Activated T-cell treated with anti-CD3 and anti-CD28 coated beads for 1 hour (primary cell): ENCODE results near the gene AQP1.

Source experiments
- DNase-seq: peaks from one replicate; pipeline ENCODE4 v3.0.0-alpha.2; 2020; ENCODE audit warnings: low read depth

AQP1 gene

DNA sequence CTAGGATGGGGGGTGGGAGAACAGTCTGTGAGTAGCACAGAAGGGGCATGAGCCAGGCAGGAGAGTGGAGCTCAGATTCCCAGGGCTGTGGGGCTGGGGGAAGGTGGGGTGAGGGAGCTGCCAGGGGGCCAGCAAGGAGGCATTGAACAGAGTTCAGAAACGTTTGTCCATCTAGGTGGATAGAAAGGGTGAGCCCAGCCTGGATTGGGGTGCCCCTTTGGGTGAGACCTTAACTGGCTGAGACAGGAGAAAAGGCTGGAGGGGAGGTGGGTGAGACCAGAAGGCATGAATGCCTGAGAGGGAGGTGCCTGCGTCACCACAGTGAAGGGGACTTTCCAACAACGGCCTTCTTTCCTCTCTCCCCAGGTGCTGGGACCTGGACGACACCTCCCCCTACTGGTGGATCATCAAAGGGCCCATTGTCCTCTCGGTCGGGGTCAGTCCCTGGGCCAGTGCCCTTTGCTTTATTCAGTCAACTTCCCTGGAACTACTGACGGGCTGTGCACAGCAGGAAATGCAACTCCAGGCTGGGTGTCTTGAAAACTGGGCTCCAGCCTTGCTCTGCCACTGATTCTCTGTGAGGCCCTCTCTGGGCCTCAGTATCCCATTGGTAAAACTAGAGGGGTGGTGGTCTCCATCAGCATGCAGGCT, 63.1 kb downstream of the AQP1 start:
- DNase-seq: no peak
